Gastrocnemius medialis (tissue), 4 donors: ENCODE data around the gene MACROD2.

Source experiments
- POLR2A ChIP-seq, 2 donors: fragments of 450-650 bp; IDR thresholded peaks; one replicate each; pipeline ENCODE4 v1.6.1; 2017; ENCODE audit warnings: antibody characterized with exemption in 2 of 2, mild to moderate bottlenecking in 2 of 2, moderate library complexity in 2 of 2
- TF ChIP-seq, protein P1 (sequence below), 5 experiments: fragments of 450-650 bp in 3 of 5; fragments of 200-600 bp in 2 of 5; sonication (generic) in 2 of 5; IDR thresholded peaks in 4 of 5; conservative IDR thresholded peaks in 1 of 5; 1 replicate in 4 of 5; 2 replicates in 1 of 5; pipeline ENCODE4 v1.5.1; 2016 to 2019; ENCODE audit warnings: antibody characterized with exemption in 5 of 5, mild to moderate bottlenecking in 3 of 5, moderate library complexity in 3 of 5

DNA sequence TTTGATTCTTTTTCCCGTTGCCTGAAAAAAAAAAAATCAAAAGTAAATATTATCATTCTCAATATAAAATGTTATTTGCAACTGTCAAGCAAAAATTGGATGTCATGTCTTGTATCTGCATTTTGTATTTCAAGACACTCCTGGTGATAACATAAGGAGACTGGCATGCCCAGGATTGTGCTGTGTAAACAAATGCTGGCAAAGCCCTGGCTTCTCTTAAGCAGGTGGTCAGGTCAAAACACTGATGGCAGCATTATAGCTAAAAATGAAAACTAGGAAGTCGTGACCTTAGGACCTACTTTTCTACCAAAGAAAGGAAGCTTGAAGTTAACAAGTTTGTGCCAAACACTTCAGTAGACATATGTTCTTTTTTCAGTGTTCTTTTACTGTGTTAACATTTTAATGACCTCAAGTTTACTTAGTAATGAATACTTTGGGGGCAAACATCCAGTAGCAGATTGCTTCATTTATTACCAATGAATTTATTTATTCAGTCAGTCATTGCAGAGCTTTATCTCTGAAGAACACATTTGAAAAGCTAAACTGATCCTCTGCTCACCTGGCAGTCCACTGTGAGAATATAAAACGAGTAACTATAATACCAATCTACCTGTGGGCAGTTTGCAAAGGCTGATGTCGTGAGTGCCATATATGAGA lies 585.2 kb downstream of the MACROD2 start:
- no peak for TF ChIP-seq POLR2A (IDR thresholded peaks at IDR 0.05)
- TF ChIP-seq, protein P1, sequence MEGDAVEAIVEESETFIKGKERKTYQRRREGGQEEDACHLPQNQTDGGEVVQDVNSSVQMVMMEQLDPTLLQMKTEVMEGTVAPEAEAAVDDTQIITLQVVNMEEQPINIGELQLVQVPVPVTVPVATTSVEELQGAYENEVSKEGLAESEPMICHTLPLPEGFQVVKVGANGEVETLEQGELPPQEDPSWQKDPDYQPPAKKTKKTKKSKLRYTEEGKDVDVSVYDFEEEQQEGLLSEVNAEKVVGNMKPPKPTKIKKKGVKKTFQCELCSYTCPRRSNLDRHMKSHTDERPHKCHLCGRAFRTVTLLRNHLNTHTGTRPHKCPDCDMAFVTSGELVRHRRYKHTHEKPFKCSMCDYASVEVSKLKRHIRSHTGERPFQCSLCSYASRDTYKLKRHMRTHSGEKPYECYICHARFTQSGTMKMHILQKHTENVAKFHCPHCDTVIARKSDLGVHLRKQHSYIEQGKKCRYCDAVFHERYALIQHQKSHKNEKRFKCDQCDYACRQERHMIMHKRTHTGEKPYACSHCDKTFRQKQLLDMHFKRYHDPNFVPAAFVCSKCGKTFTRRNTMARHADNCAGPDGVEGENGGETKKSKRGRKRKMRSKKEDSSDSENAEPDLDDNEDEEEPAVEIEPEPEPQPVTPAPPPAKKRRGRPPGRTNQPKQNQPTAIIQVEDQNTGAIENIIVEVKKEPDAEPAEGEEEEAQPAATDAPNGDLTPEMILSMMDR (IDR thresholded peaks at IDR 0.05 in 4 of 5, conservative IDR thresholded peaks at IDR 0.05 in 1 of 5) = no peak
